NCI-H524 (cell line): ENCODE measurements around the gene GAPDH.
"Not testable (repeated sequence)": the region's sequence is repeated elsewhere in the genome, so short reads cannot be mapped to it uniquely, and the experiment has no call there.

Source experiments
- DNase-seq, 2 experiments: peaks; one replicate each; lab custom pipeline; 2025; lab: John Stamatoyannopoulos, UW

The GAPDH gene

GRCh38 chr12:6533923-6534694 lies at the start of gene GAPDH:
Gene GAPDH (plus strand): TSS chr12:6534517. CDS start chr12:6534833, 316 bp downstream.
- peak; percentile 95 to 97 for DNase-seq

- DNase-seq = no peak
Measured at GRCh38 chr12:6488240-6488639, 46.1 kb upstream of the GAPDH start.

GRCh38 chr12:6489449-6489848 lies 44.9 kb upstream of the GAPDH start:
- no peak for DNase-seq

- not testable (repeated sequence) for DNase-seq
Measured at GRCh38 chr12:6490673-6491072, 43.6 kb upstream of the GAPDH start.

GRCh38 chr12:6492838-6493496 lies 41.4 kb upstream of the GAPDH start, which contains the start of gene MRPL51:
Gene MRPL51 (minus strand): TSS chr12:6493262. CDS start chr12:6493136, 126 bp downstream.
- peak; percentile 81 to 92 for DNase-seq

- peak; percentile 92 to 96 for DNase-seq
Measured at GRCh38 chr12:6493497-6494257, 40.6 kb upstream of the GAPDH start, which contains the start of gene NCAPD2. Gene NCAPD2 (plus strand): TSS chr12:6494102. CDS start chr12:6495099, 997 bp downstream.

GRCh38 chr12:6494258-6494743 lies 40.0 kb upstream of the GAPDH start:
- peak in 1 of 2 experiments; percentile 25 for DNase-seq

- DNase-seq = no peak
Measured at GRCh38 chr12:6494968-6495367, 39.3 kb upstream of the GAPDH start.

GRCh38 chr12:6497291-6497690 lies 37.0 kb upstream of the GAPDH start:
- not testable (repeated sequence) for DNase-seq

GRCh38 chr12:6500466-6500865 lies 33.9 kb upstream of the GAPDH start:
- DNase-seq = no peak

- DNase-seq = no peak
Measured at GRCh38 chr12:6507102-6507998, 27.0 kb upstream of the GAPDH start.

GRCh38 chr12:6508087-6508486 lies 26.2 kb upstream of the GAPDH start:
- no peak for DNase-seq

GRCh38 chr12:6520186-6520585 lies 14.1 kb upstream of the GAPDH start:
- DNase-seq = no peak

GRCh38 chr12:6522193-6522592 lies 12.1 kb upstream of the GAPDH start:
- no peak for DNase-seq

- DNase-seq = no peak
Measured at GRCh38 chr12:6523708-6524107, 10.6 kb upstream of the GAPDH start.

- no peak for DNase-seq
Measured at GRCh38 chr12:6524648-6525047, 9.7 kb upstream of the GAPDH start.

GRCh38 chr12:6526201-6526600 lies 8.1 kb upstream of the GAPDH start:
- no peak for DNase-seq

- no peak for DNase-seq
Measured at GRCh38 chr12:6526766-6527525, 7.4 kb upstream of the GAPDH start.

GRCh38 chr12:6527711-6528110 lies 6.6 kb upstream of the GAPDH start:
- no peak for DNase-seq

- DNase-seq = no peak
Measured at GRCh38 chr12:6528539-6529235, 5.6 kb upstream of the GAPDH start.
